Activated B cell treated with CpG ODN at 0.5 μM for 24 hours (primary cell): ENCODE results near the gene TBX5. TPM values are rescaled to one million over a fixed set of nuclear protein-coding genes. Genes with fewer than 3 reads are reported as not detected.

Experiments
- ATAC-seq: fragments of 200-7000 bp; cut with Tn5 transposase; one replicate; pipeline ENCODE4 v1.10.0; 2021; ENCODE audit warnings: low read depth, mild to moderate bottlenecking, moderate library complexity
- CTCF ChIA-PET: fragments of 350-600 bp; sonication (Branson Sonifier 250); formaldehyde crosslinking; loops from one replicate; lab custom pipeline; 2021; ENCODE audit warnings: antibody characterized with exemption; lab: Charles Lee
- POLR2A ChIA-PET: fragments of 350-600 bp; sonication (Branson Sonifier 250); formaldehyde crosslinking; loops from one replicate; lab custom pipeline; 2021; ENCODE audit warnings: antibody characterized with exemption; lab: Charles Lee
- DNase-seq: peaks from one replicate; pipeline ENCODE4 v3.0.0; 2022
- H3K27ac Mint-ChIP-seq: one replicate; pipeline ENCODE4 v1.8.0; 2020; ENCODE audit warnings: mixed read lengths
- H3K27me3 Mint-ChIP-seq: one replicate; pipeline ENCODE4 v1.8.0; 2021; ENCODE audit warnings: mixed read lengths
- H3K36me3 Mint-ChIP-seq: one replicate; pipeline ENCODE4 v1.8.0; 2021; ENCODE audit warnings: low read depth, mixed read lengths
- H3K4me1 Mint-ChIP-seq: one replicate; pipeline ENCODE4 v1.8.0; 2021; ENCODE audit warnings: mixed read lengths
- H3K4me3 Mint-ChIP-seq: one replicate; pipeline ENCODE4 v1.8.0; 2020; ENCODE audit warnings: mild to moderate bottlenecking, mixed read lengths
- H3K9me3 Mint-ChIP-seq: one replicate; pipeline ENCODE4 v1.8.0; 2020; ENCODE audit warnings: mixed read lengths
- CTCF ChIP-seq: fragments of 200-600 bp; IDR thresholded peaks from one replicate; pipeline ENCODE4 v1.8.0; 2022; ENCODE audit warnings: antibody characterized with exemption, mild to moderate bottlenecking
- intact Hi-C: fragments of 100-400 bp; cut with micrococcal nuclease; formaldehyde crosslinking; loops from one replicate; pipeline ENCODE4 v1.15.1; 2024
- total RNA-seq: library from RNA; stranded (reverse); gene quantifications from 2 replicates; pipeline ENCODE4 v1.2.3, GENCODE V29; 2022

The TBX5 gene
- total RNA-seq, 1 donor from 2014 or later: not detected

GRCh38 chr12:114396869-114397719 lies 8.8 kb downstream of the TBX5 start:
- Mint-ChIP-seq H3K27me3 (peaks cover 72% of the 10 kb centered on the region), H3K36me3 (no peaks in the 10 kb centered on the region), H3K4me1 (no peaks in the 10 kb centered on the region), H3K4me3 (no peak overlapping the region), H3K27ac (no peak overlapping the region), H3K9me3 (no peaks in the 10 kb centered on the region)
- intact Hi-C loops: no loop called here
- DNase-seq (no peak), ATAC-seq (no peak)
- POLR2A ChIA-PET: interaction anchor here (0.7 kb wide), 1 partner anchor 96 kb away, joined by 5 read pairs; no protein-coding TSS in a partner anchor
- CTCF ChIA-PET: no interaction called here
- TF ChIP-seq CTCF: no peak

GRCh38 chr12:114396153-114396868 lies 9.6 kb downstream of the TBX5 start:
- Mint-ChIP-seq H3K27me3 (peaks cover 71% of the 10 kb centered on the region), H3K4me3 (no peak overlapping the region), H3K9me3 (no peaks in the 10 kb centered on the region), H3K4me1 (no peaks in the 10 kb centered on the region), H3K36me3 (no peaks in the 10 kb centered on the region), H3K27ac (no peak overlapping the region)
- intact Hi-C loops: no loop called here
- ChIA-PET POLR2A (no interaction called here), CTCF (no interaction called here)
- ATAC-seq: no peak
- no peak for DNase-seq
- no peak for TF ChIP-seq CTCF

GRCh38 chr12:114395755-114396152 lies 10.2 kb downstream of the TBX5 start:
- POLR2A ChIA-PET: no interaction called here
- no peaks in the 10 kb centered on the region for H3K4me1 Mint-ChIP-seq
- no peaks in the 10 kb centered on the region for H3K36me3 Mint-ChIP-seq
- H3K9me3 Mint-ChIP-seq: no peaks in the 10 kb centered on the region
- ATAC-seq (no peak), DNase-seq (no peak)
- H3K27ac Mint-ChIP-seq: no peak overlapping the region
- CTCF ChIA-PET: no interaction called here
- TF ChIP-seq CTCF: no peak
- peaks cover 69% of the 10 kb centered on the region for H3K27me3 Mint-ChIP-seq
- intact Hi-C loops: no loop called here
- H3K4me3 Mint-ChIP-seq: no peak overlapping the region

- ChIA-PET CTCF (no interaction called here), POLR2A (no interaction called here)
- ATAC-seq (no peak), DNase-seq (no peak)
- H3K27me3 Mint-ChIP-seq: peaks cover 67% of the 10 kb centered on the region
- no peaks in the 10 kb centered on the region for H3K36me3 Mint-ChIP-seq
- TF ChIP-seq CTCF: no peak
- H3K4me3 Mint-ChIP-seq: no peak overlapping the region
- intact Hi-C loops: no loop called here
- no peaks in the 10 kb centered on the region for H3K9me3 Mint-ChIP-seq
- no peak overlapping the region for H3K27ac Mint-ChIP-seq
- H3K4me1 Mint-ChIP-seq: no peaks in the 10 kb centered on the region
Observed at GRCh38 chr12:114395233-114395632, 10.7 kb downstream of the TBX5 start.

- Mint-ChIP-seq H3K4me1 (no peaks in the 10 kb centered on the region), H3K27me3 (peaks cover 58% of the 10 kb centered on the region), H3K36me3 (no peaks in the 10 kb centered on the region), H3K9me3 (no peaks in the 10 kb centered on the region), H3K27ac (no peak overlapping the region), H3K4me3 (no peak overlapping the region)
- no peak for TF ChIP-seq CTCF
- DNase-seq (no peak), ATAC-seq (no peak)
- intact Hi-C loops: no loop called here
- CTCF ChIA-PET: no interaction called here
- POLR2A ChIA-PET: no interaction called here
Observed at GRCh38 chr12:114393569-114393968, 12.4 kb downstream of the TBX5 start.
